ENCODE measurements around the gene SUMF1. TPM values are rescaled to one million over a fixed set of nuclear protein-coding genes. Genes with fewer than 3 reads are reported as not detected.
A peak's percentile ranks its signal among the peaks of the same experiment; 100 is the strongest.

The SUMF1 gene
- polyA plus RNA-seq, 1 donor = 29.3 TPM

DNA sequence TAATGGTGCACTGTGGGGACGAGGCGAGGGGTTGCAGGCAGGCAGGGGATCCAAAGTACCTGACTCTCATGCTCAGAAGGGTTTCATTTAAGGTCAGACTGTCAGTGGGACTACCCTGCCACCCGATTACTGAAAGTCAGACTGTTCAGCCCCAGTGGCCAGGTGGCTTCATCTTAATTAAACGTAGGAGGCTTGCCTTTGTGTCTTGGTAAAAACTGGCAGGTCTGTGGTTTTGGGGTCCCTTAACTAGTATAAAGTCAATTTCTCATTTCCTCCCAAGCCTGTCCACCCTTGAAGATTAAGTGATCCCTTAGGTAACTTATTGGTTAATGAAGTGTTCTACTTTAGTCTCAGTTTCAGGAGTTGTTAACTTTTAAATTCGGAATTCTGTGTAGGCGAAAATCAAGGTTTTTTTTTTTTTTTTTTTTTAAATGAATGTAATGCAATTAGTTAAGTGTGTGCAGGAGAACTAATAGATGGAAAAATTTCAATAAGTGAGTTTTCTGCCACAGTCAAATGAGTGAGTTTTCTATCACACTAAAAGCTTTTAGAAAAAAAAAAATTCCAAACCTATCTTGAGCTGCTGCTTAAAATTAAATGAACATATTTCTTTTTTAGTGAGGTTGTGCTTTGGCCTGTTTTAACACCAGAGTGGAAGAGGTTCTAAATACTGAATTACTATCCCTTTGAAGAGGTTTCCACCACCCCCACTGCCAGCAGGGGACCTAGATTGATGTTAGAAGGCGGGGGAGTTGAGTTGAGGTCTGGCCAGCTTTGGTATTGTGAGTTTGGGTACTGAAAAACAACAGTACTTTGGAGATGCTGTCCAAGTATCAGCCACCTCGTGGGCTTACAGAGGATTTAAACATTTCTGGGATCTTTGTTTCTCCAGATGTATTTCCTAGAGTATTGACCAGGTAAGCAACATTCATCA lies 41.2 kb upstream of the SUMF1 start:
- 73% methylated on average over 3 of the region's 8 CpGs for WGBS (ENCODE audit: insufficient coverage, low lambda C conversion rate)
- Histone ChIP-seq H3K4me1 (ENCODE audit: control insufficient read depth, insufficient read depth, low read length) (peaks cover 3% of the 10 kb centered on the region), H3K27me3 (ENCODE audit: control insufficient read depth, insufficient read depth, low read length) (no peaks in the 10 kb centered on the region), H3K9me3 (ENCODE audit: control insufficient read depth, low read depth, low read length) (no peaks in the 10 kb centered on the region), H3K4me3 (ENCODE audit: low read length) (no peak overlapping the region), H3K36me3 (ENCODE audit: control insufficient read depth, insufficient read depth, low read length) (no peaks in the 10 kb centered on the region), H3K27ac (ENCODE audit: low read length) (no peak overlapping the region)
- DNase-seq = no peak

DNA sequence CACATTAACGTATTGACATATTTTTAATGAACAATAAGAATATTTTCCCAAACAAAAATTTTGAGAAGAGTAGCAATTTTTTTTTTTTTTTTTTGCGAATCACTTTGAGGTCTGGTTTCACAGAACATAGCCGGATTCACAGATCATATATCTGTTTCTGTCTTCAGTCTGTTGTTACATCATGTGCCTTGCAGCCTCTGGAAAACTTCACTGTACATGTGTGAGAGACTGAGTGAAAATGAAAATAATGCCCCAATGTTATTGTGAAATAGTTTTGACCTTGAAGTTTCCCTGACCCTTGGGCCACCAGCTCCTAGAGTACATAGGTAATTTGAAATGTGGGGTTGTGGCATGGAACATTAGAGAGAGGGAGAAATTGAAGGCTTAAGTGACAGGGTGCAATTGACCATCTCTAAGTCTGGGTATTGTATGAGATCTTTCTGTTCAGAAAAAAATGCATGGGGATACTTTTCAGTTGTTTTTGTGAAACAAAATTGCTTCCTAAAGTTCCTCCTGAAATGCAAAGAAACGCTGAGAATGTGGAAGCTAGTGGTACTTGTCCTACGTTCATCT lies 40.0 kb upstream of the SUMF1 start:
- Histone ChIP-seq H3K9me3 (ENCODE audit: control insufficient read depth, low read depth, low read length) (no peaks in the 10 kb centered on the region), H3K27me3 (ENCODE audit: control insufficient read depth, insufficient read depth, low read length) (no peaks in the 10 kb centered on the region), H3K27ac (ENCODE audit: low read length) (no peak overlapping the region), H3K4me3 (ENCODE audit: low read length) (no peak overlapping the region), H3K36me3 (ENCODE audit: control insufficient read depth, insufficient read depth, low read length) (no peaks in the 10 kb centered on the region), H3K4me1 (ENCODE audit: control insufficient read depth, insufficient read depth, low read length) (peaks cover 3% of the 10 kb centered on the region)
- 73% methylated on average over 3 of the region's 5 CpGs for WGBS (ENCODE audit: insufficient coverage, low lambda C conversion rate)
- DNase-seq = no peak

DNA sequence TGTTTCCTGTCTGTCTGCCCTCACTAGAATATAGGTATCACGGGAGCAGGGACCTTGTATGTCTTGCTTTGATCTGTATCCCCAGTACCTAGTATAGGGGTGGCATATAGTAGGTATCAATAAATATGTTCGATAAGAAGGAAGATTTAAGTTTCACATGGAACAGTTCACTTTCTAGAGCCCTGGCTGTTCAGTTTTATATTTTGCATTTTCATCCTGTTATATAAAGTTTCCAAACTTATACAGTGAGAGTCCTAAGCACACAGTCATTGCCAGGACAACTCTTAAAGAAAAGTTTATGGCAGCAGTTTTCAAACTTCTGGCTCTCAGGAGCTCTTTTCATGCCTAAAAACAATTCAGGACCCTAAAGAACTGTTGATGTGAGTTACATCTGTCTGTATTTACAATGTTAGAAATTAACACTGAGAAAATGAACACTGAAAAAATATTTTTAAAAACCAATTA lies 39.5 kb upstream of the SUMF1 start:
- Histone ChIP-seq H3K4me1 (ENCODE audit: control insufficient read depth, insufficient read depth, low read length) (peaks cover 8% of the 10 kb centered on the region), H3K27ac (ENCODE audit: low read length) (no peak overlapping the region)
- WGBS (ENCODE audit: insufficient coverage, low lambda C conversion rate) = no CpG with 5 or more reads among the region's 2 CpGs

DNA sequence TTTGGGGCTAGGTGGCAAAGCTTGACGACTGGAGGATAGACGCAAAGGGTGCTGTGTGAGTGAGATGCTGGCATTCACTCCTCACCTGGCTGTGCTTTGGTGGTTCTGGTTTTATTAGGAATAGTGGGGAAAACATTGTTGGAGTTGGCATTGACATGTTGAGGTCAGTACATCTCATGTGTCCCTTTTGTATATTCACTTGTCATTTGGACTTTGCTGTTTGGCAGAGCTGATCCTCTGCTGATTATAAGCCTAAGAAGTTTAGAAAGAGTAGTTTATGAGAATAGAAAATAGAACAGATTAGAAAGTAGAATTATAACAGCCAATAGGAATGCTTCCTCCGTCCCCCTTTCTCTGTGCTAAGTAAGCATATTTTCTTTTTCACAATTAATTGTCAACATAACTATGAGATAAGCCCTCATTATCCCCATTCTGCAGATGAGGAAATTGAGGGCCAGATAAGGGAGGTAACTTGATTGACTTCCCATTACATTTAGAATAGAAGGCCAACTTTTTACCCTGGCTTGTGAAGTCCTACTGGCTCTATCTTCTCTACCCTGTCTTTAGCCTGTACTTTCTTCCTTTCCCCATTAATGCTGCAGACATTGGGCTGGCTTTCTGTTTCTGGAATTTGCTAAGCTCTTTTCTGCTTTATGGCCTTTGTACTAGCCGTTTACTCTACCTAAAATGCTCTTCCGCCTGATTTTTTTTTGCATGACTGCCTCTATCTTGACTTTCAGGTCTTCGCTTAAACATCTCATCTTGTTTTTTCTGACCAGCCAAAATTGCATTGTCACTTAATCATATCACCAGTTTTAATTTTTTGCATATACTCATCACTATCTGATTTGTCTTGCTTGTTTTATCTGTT lies 38.9 kb upstream of the SUMF1 start:
- no peak overlapping the region for H3K27ac ChIP-seq (ENCODE audit: low read length)
- WGBS (ENCODE audit: insufficient coverage, low lambda C conversion rate) = 75% methylated on average over 4 of the region's 6 CpGs
- peaks cover 9% of the 10 kb centered on the region for H3K4me1 ChIP-seq (ENCODE audit: control insufficient read depth, insufficient read depth, low read length)

More for the DNA sequence above, 39.5 kb upstream of the SUMF1 start:
- no peak overlapping the region for H3K4me3 ChIP-seq (ENCODE audit: low read length)
- H3K27me3 ChIP-seq (ENCODE audit: control insufficient read depth, insufficient read depth, low read length) = no peaks in the 10 kb centered on the region
- H3K36me3 ChIP-seq (ENCODE audit: control insufficient read depth, insufficient read depth, low read length) = no peaks in the 10 kb centered on the region
- no peak for DNase-seq
- H3K9me3 ChIP-seq (ENCODE audit: control insufficient read depth, low read depth, low read length) = no peaks in the 10 kb centered on the region

DNA sequence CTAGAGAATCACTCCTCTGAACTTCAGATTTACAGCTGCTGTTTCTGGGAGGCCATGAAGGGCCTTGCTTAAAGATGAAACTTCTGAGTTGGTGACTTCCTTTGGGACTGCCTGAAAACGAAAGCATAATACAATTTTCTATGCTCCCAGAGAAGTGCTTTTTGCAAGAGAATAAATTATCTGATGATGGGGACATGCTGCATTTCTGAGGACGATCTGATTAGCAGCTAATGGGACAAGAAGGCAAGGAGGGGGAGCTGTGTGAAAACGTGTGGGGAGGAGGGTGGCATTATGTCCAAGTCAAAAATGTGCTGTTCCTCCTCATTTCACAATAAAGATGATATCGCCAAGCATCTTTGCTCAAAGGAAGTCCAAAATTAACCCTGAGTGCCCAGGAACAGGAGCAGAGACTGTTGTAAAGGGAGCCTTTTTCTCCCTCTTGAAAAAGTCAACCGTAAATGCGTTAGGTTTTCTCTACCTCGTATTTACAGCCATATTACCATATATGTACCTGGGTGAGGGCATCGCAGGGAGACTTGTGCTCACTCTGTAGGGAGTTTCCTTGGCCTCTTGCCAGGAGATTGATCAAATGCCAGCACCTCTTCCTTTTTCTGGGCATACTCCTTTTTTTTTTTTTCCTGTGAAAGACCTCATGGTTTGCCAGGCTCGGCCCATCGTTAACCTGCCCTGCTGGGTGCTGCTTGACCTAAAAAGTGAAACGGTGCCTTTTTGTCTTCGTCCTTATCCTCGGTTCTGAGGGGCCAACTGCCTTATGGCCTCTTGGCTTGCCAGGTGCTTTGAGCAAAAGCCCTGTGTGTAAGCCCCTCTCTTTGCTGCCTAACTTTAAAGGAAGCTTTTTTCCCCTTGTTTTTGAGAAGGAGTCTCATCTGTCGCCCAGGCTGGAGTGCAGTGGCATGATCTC lies 37.5 kb upstream of the SUMF1 start:
- Histone ChIP-seq H3K4me3 (ENCODE audit: low read length) (no peak overlapping the region), H3K9me3 (ENCODE audit: control insufficient read depth, low read depth, low read length) (no peaks in the 10 kb centered on the region), H3K27me3 (ENCODE audit: control insufficient read depth, insufficient read depth, low read length) (no peaks in the 10 kb centered on the region), H3K4me1 (ENCODE audit: control insufficient read depth, insufficient read depth, low read length) (peaks cover 9% of the 10 kb centered on the region), H3K27ac (ENCODE audit: low read length) (peak overlapping the region; percentile 41), H3K36me3 (ENCODE audit: control insufficient read depth, insufficient read depth, low read length) (no peaks in the 10 kb centered on the region)
- DNase-seq = peak in 1 of 2 donors; percentile 21
- WGBS (ENCODE audit: insufficient coverage, low lambda C conversion rate) = 56% methylated on average over 4 of the region's 14 CpGs

More for the DNA sequence above, 38.9 kb upstream of the SUMF1 start:
- Histone ChIP-seq H3K36me3 (ENCODE audit: control insufficient read depth, insufficient read depth, low read length) (no peaks in the 10 kb centered on the region), H3K27me3 (ENCODE audit: control insufficient read depth, insufficient read depth, low read length) (no peaks in the 10 kb centered on the region), H3K9me3 (ENCODE audit: control insufficient read depth, low read depth, low read length) (no peaks in the 10 kb centered on the region), H3K4me3 (ENCODE audit: low read length) (no peak overlapping the region)
- DNase-seq = no peak

DNA sequence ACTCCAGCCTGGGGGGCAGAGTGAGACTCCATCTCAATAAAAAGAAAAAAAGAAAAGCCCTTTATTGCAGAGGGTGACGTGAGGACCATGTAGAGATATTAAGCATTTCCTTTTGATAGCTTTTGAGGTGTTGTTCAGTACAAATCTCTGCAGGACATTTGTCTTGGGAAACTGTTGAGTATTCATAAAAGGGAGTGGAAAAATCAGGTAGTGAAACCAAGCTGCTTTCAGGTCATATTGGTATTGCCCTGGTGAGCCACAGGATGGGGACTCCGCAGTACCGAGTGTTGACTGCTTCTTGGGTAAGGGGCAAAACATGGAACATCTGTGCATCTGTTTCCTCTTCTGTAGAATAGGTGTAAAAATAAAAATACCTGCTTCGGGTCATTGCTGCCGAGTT lies 36.0 kb upstream of the SUMF1 start:
- 100% methylated on average over 1 of the region's 5 CpGs for WGBS (ENCODE audit: insufficient coverage, low lambda C conversion rate)
- Histone ChIP-seq H3K36me3 (ENCODE audit: control insufficient read depth, insufficient read depth, low read length) (no peaks in the 10 kb centered on the region), H3K27ac (ENCODE audit: low read length) (no peak overlapping the region), H3K27me3 (ENCODE audit: control insufficient read depth, insufficient read depth, low read length) (no peaks in the 10 kb centered on the region), H3K4me3 (ENCODE audit: low read length) (no peak overlapping the region), H3K9me3 (ENCODE audit: control insufficient read depth, low read depth, low read length) (no peaks in the 10 kb centered on the region), H3K4me1 (ENCODE audit: control insufficient read depth, insufficient read depth, low read length) (peaks cover 9% of the 10 kb centered on the region)
- DNase-seq = no peak

DNA sequence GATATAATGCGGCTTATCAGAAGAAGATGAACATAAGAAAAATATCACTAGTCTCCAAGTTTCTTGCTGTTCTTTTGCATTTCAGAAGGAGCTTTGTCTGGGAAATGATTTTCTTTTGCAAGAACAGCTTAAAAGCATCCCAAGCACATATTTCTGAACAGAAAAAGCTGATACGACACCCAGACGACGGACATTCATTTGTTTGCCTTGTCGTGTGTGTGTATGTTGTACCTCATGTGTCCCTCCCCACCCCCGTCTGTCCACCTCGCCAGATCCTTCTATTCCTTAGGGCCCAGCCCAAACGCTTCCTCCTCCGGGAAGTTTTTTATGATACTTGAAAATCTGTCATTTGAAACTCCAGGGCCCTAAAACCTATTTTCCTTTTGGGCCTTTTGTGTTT lies 34.9 kb upstream of the SUMF1 start:
- H3K27ac ChIP-seq (ENCODE audit: low read length) = no peak overlapping the region
- H3K4me1 ChIP-seq (ENCODE audit: control insufficient read depth, insufficient read depth, low read length) = peaks cover 9% of the 10 kb centered on the region
- no peaks in the 10 kb centered on the region for H3K9me3 ChIP-seq (ENCODE audit: control insufficient read depth, low read depth, low read length)
- no peaks in the 10 kb centered on the region for H3K36me3 ChIP-seq (ENCODE audit: control insufficient read depth, insufficient read depth, low read length)
- H3K4me3 ChIP-seq (ENCODE audit: low read length) = no peak overlapping the region
- no peak for DNase-seq
- H3K27me3 ChIP-seq (ENCODE audit: control insufficient read depth, insufficient read depth, low read length) = no peaks in the 10 kb centered on the region
- WGBS (ENCODE audit: insufficient coverage, low lambda C conversion rate) = 50% methylated on average over 4 of the region's 9 CpGs

DNA sequence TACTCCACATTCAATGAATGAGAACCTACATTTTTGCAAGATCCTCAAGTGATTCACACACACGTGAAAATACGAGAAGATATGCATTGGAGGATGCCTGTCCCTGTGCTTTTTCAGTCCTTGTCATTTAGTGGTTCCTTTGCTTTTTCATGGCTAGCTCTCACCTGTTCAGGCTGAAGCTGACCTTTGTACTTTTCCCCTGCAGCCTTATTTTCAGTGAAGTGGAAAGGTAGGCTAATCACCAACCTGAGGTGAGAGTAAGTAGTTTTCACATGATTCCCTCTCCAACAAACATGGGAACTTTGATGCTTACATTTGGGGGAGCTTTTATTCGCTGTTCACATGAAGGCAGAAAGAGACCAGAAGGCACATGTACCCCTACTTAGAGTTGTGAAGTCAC lies 34.4 kb upstream of the SUMF1 start:
- WGBS (ENCODE audit: insufficient coverage, low lambda C conversion rate) = 27% methylated on average over 2 of the region's 3 CpGs
- Histone ChIP-seq H3K36me3 (ENCODE audit: control insufficient read depth, insufficient read depth, low read length) (no peaks in the 10 kb centered on the region), H3K27ac (ENCODE audit: low read length) (no peak overlapping the region)

DNA sequence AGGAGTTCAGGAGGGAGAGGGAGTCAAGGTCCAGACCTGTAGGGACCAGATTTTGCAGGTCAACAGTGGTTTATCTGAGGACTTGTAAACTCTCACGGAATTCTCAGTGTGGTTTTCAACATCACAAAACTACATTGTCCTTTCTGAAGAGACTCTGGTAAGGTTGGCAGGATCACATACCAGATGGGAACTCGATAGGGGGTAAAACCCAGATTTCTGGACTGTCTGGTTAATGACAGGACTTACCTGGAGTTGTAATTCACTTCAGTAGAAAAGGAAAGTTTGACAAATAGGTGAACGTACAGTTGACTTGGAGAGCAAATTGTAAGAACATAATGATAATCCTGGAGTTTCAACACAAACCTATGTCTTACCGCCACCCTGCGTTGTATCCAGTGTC lies 31.4 kb upstream of the SUMF1 start:
- Histone ChIP-seq H3K4me1 (ENCODE audit: control insufficient read depth, insufficient read depth, low read length) (peaks cover 11% of the 10 kb centered on the region), H3K4me3 (ENCODE audit: low read length) (no peak overlapping the region), H3K9me3 (ENCODE audit: control insufficient read depth, low read depth, low read length) (no peaks in the 10 kb centered on the region), H3K27me3 (ENCODE audit: control insufficient read depth, insufficient read depth, low read length) (peaks cover 15% of the 10 kb centered on the region), H3K27ac (ENCODE audit: low read length) (no peak overlapping the region), H3K36me3 (ENCODE audit: control insufficient read depth, insufficient read depth, low read length) (no peaks in the 10 kb centered on the region)
- no peak for DNase-seq
- WGBS (ENCODE audit: insufficient coverage, low lambda C conversion rate) = 90% methylated on average over 2 of the region's 5 CpGs

More for the DNA sequence above, 34.4 kb upstream of the SUMF1 start:
- DNase-seq = peak; percentile 19 to 70
- Histone ChIP-seq H3K4me1 (ENCODE audit: control insufficient read depth, insufficient read depth, low read length) (peaks cover 9% of the 10 kb centered on the region), H3K4me3 (ENCODE audit: low read length) (no peak overlapping the region), H3K27me3 (ENCODE audit: control insufficient read depth, insufficient read depth, low read length) (no peaks in the 10 kb centered on the region), H3K9me3 (ENCODE audit: control insufficient read depth, low read depth, low read length) (no peaks in the 10 kb centered on the region)

All from large intestine (tissue), 3 donors.